SK-N-SH (cell line): ENCODE measurements around the gene TRAF2. TPM values are rescaled to one million over a fixed set of nuclear protein-coding genes. Genes with fewer than 3 reads are reported as not detected.

ENCODE experiments used
- CTCF ChIA-PET: fragments of 300-600, 350-600 bp; formaldehyde crosslinking; extraction: SDS; loops from one replicate; lab custom pipeline; 2021; lab: Yijun Ruan, JAX
- POLR2A ChIA-PET: fragments of 350-600 bp; sonication (Branson Sonifier 250); formaldehyde crosslinking; extraction: SDS; loops from one replicate; lab custom pipeline; 2020; ENCODE audit warnings: antibody characterized with exemption, inconsistent platforms; lab: Yijun Ruan, JAX
- DNase-seq: peaks from one replicate; pipeline ENCODE4 v3.0.0; 2012
- H2AFZ ChIP-seq: fragments of 200-600 bp; sonication (generic); 2 replicates; pipeline ENCODE4 v1.8.1; 2016; ENCODE audit warnings: antibody characterized with exemption, mild to moderate bottlenecking, low read depth
- H3F3A ChIP-seq: fragments of 200-600 bp; sonication (generic); replicated peaks from 2 replicates; pipeline ENCODE3; 2016; ENCODE audit warnings: antibody characterized with exemption, mild to moderate bottlenecking; ENCODE audit not compliant: insufficient read depth
- H3K27ac ChIP-seq, 2 experiments: fragments of 200-500 bp in 1 of 2; fragments of 200-600 bp in 1 of 2; sonication (Bioruptor generic) in 1 of 2; sonication (generic), shearing (Covaris generic) in 1 of 2; 2 replicates each; pipeline versions ENCODE4 v1.5.1 to v1.6.1; 2014 to 2016; ENCODE audit warnings: low read depth in 2 of 2, inconsistent platforms in 1 of 2, low read length in 1 of 2, mild to moderate bottlenecking in 1 of 2, mixed read lengths in 1 of 2
- H3K27me3 ChIP-seq: fragments of 200-600 bp; sonication (generic), shearing (Covaris generic); 2 replicates; pipeline ENCODE4 v1.6.1; 2016; ENCODE audit warnings: mixed run types; ENCODE audit not compliant: insufficient read depth
- H3K36me3 ChIP-seq, 2 experiments: fragments of 200-500 bp in 1 of 2; fragments of 200-600 bp in 1 of 2; sonication (Bioruptor generic) in 1 of 2; sonication (generic) in 1 of 2; replicated peaks in 1 of 2; 2 replicates each; pipeline versions ENCODE3 to v1.5.1; 2014 to 2016; ENCODE audit warnings: low read length in 1 of 2, mild to moderate bottlenecking in 1 of 2; ENCODE audit not compliant: insufficient read depth in 2 of 2, control insufficient read depth in 1 of 2
- H3K4me1 ChIP-seq, 2 experiments: fragments of 200-500 bp in 1 of 2; fragments of 200-600 bp in 1 of 2; sonication (Bioruptor generic) in 1 of 2; sonication (generic), shearing (Covaris generic) in 1 of 2; 2 replicates each; pipeline versions ENCODE4 v1.5.1 to v1.6.1; 2014 to 2016; ENCODE audit warnings: low read depth in 1 of 2, low read length in 1 of 2, mixed run types in 1 of 2; ENCODE audit not compliant: insufficient read depth in 2 of 2, control insufficient read depth in 1 of 2
- H3K4me2 ChIP-seq: fragments of 200-600 bp; sonication (generic), shearing (Covaris generic); 2 replicates; pipeline ENCODE4 v1.6.1; 2017; ENCODE audit warnings: mixed run types
- H3K4me3 ChIP-seq, 2 experiments: fragments of 200-500 bp in 1 of 2; fragments of 200-600 bp in 1 of 2; sonication (Bioruptor generic) in 1 of 2; sonication (generic), shearing (Covaris generic) in 1 of 2; 2 replicates each; pipeline versions ENCODE4 v1.5.1 to v1.8.1; 2014 to 2016; ENCODE audit warnings: low read depth in 2 of 2, inconsistent platforms in 1 of 2, low read length in 1 of 2, mild to moderate bottlenecking in 1 of 2, mixed read lengths in 1 of 2, moderate library complexity in 1 of 2
- H3K79me2 ChIP-seq: fragments of 200-600 bp; sonication (generic); 2 replicates; pipeline ENCODE4 v1.8.1; 2017; ENCODE audit warnings: mild to moderate bottlenecking; ENCODE audit not compliant: insufficient read depth
- H3K9ac ChIP-seq: fragments of 200-600 bp; sonication (generic); 2 replicates; pipeline ENCODE4 v1.6.1; 2017; ENCODE audit warnings: mixed run types
- H3K9me2 ChIP-seq: fragments of 200-600 bp; sonication (generic); 2 replicates; pipeline ENCODE4 v1.6.1; 2017; ENCODE audit warnings: mixed run types
- H3K9me3 ChIP-seq: fragments of 200-600 bp; sonication (generic); 2 replicates; pipeline ENCODE4 v1.6.1; 2017; ENCODE audit warnings: mixed run types, mild to moderate bottlenecking, moderate library complexity
- H4K20me1 ChIP-seq: fragments of 200-600 bp; sonication (generic); 2 replicates; pipeline ENCODE4 v1.6.1; 2017; ENCODE audit warnings: mild to moderate bottlenecking, mixed run types; ENCODE audit not compliant: insufficient read depth
- CHD2 ChIP-seq: fragments of 150-350 bp; IDR thresholded peaks from 2 replicates; pipeline ENCODE4 v1.6.1; 2018; ENCODE audit warnings: low read length; ENCODE audit not compliant: partially characterized antibody
- ELF1 ChIP-seq: IDR thresholded peaks from 2 replicates; pipeline ENCODE4 v1.4.0; 2012
- EP300 ChIP-seq, 2 experiments: IDR thresholded peaks; 2 replicates each; pipeline versions ENCODE4 v1.4.0 to v1.6.1; 2012; ENCODE audit warnings: borderline replicate concordance in 1 of 2, low read depth in 1 of 2, low read length in 1 of 2
- EZH2phosphoT487 ChIP-seq: fragments of 200-600 bp; sonication (generic); IDR thresholded peaks from 2 replicates; pipeline ENCODE4 v1.6.1; 2017; ENCODE audit warnings: low read depth, mixed run types, mild to moderate bottlenecking, antibody characterized with exemption, moderate library complexity, borderline replicate concordance
- FOSL2 ChIP-seq: IDR thresholded peaks from 2 replicates; pipeline ENCODE4 v1.4.0; 2012; ENCODE audit warnings: low read depth, mild to moderate bottlenecking, moderate library complexity, borderline replicate concordance
- FOXM1 ChIP-seq: IDR thresholded peaks from 2 replicates; pipeline ENCODE4 v1.4.0; 2012; ENCODE audit warnings: low read depth, mild to moderate bottlenecking
- MEF2A ChIP-seq: IDR thresholded peaks from 2 replicates; pipeline ENCODE4 v1.4.0; 2012; ENCODE audit warnings: low read depth, borderline replicate concordance
- NFIC ChIP-seq: IDR thresholded peaks from 2 replicates; pipeline ENCODE4 v1.4.0; 2012; ENCODE audit warnings: borderline replicate concordance
- RAD21 ChIP-seq: IDR thresholded peaks from 2 replicates; pipeline ENCODE4 v1.6.1; 2012; ENCODE audit warnings: mild to moderate bottlenecking, low read length
- RCOR1 ChIP-seq: fragments of 150-350 bp; IDR thresholded peaks from 2 replicates; pipeline ENCODE4 v1.6.1; 2017; ENCODE audit warnings: antibody characterized with exemption, low read length
- RXRA ChIP-seq: IDR thresholded peaks from 2 replicates; pipeline ENCODE4 v1.4.0; 2012; ENCODE audit warnings: low read depth, mild to moderate bottlenecking, borderline replicate concordance
- SIN3A ChIP-seq: IDR thresholded peaks from 2 replicates; pipeline ENCODE4 v1.6.1; 2012; ENCODE audit warnings: low read depth, mild to moderate bottlenecking, low read length, moderate library complexity, borderline replicate concordance
- SMC3 ChIP-seq: IDR thresholded peaks from 2 replicates; pipeline ENCODE4 v1.6.1; 2012; ENCODE audit warnings: low read depth, low read length, improper control_type of control experiment
- TAF1 ChIP-seq: IDR thresholded peaks from 2 replicates; pipeline ENCODE4 v1.6.1; 2012; ENCODE audit warnings: low read depth, mild to moderate bottlenecking, low read length, moderate library complexity, borderline replicate concordance
- TCF12 ChIP-seq: IDR thresholded peaks from 2 replicates; pipeline ENCODE4 v1.4.0; 2012
- YY1 ChIP-seq: IDR thresholded peaks from 2 replicates; pipeline ENCODE4 v1.4.0; 2012; ENCODE audit warnings: low read depth, mild to moderate bottlenecking
- WGBS: methylation state at CpG from one replicate; pipeline ENCODE4 v1.1.6; 2017; ENCODE audit warnings: low lambda C conversion rate; 5-methylcytosine and 5-hydroxymethylcytosine counted together
- polyA plus RNA-seq, 3 experiments: library from polyadenylated mRNA; depleted of rRNA; stranded (reverse); fragments of >200 nt; gene quantifications; 2 replicates each; pipeline ENCODE4 v1.2.3, GENCODE V29; 2012
- TF ChIP-seq, protein P1 (sequence below): IDR thresholded peaks from 2 replicates; pipeline ENCODE4 v1.6.1; 2012; ENCODE audit warnings: mild to moderate bottlenecking, low read depth, low read length, moderate library complexity
- TF ChIP-seq, protein P2 (sequence below): IDR thresholded peaks from 2 replicates; pipeline ENCODE4 v1.4.0; 2012; ENCODE audit warnings: low read depth, borderline replicate concordance

TRAF2 gene
- polyA plus RNA-seq, 1 of the 3 experiments (the other 2 are of a cell fraction): 15.4 TPM

DNA sequence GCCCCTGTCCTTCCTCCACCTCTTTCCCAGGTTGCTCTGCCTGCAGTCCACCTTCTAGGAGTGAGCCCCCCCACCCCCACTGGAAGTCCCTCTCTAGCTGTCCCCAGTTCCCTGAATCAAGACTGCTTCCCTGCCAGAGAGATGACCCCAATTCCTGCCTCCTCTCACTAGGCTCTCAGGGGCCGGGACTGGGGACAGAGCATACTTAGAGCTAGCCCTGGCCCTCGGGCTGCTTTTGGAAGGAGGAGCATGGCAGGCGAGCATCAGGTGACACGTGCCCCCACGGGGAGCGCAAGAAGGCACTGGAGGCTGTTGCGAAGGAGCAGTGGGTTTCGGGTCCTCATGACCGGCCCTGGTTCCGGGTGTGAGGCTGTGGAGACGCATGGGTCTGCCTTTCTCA, 9.7 kb downstream of the TRAF2 start:
- peaks cover 0 to 2% of the 10 kb centered on the region in 2 experiments; a peak in 1 of 4 replicates for H3K4me1 ChIP-seq
- H3K9ac ChIP-seq: no peak overlapping the region
- H3K4me3 ChIP-seq: no peak overlapping the region
- POLR2A ChIA-PET: no interaction called here
- peaks cover 9 to 18% of the 10 kb centered on the region in 2 experiments for H3K36me3 ChIP-seq
- peaks cover 69% of the 10 kb centered on the region for H3K79me2 ChIP-seq
- 83% methylated on average over 11 of the region's 11 CpGs for WGBS
- peaks cover 14% of the 10 kb centered on the region for H3F3A ChIP-seq
- H2AFZ ChIP-seq: no peak overlapping the region
- CTCF ChIA-PET: no interaction called here
- DNase-seq: no peak
- TF ChIP-seq NFIC (no peak), ELF1 (no peak), EP300 (IDR thresholded peaks at IDR 0.05; ENCODE audit: borderline replicate concordance in 1 of 2, low read depth in 1 of 2, low read length in 1 of 2) (no peak), CHD2 (no peak), MEF2A (no peak), FOXM1 (no peak), RXRA (no peak), SMC3 (no peak), RAD21 (no peak), RCOR1 (no peak), TCF12 (no peak), TAF1 (no peak), YY1 (no peak), SIN3A (no peak), EZH2phosphoT487 (no peak), FOSL2 (no peak)
- TF ChIP-seq, protein P1, sequence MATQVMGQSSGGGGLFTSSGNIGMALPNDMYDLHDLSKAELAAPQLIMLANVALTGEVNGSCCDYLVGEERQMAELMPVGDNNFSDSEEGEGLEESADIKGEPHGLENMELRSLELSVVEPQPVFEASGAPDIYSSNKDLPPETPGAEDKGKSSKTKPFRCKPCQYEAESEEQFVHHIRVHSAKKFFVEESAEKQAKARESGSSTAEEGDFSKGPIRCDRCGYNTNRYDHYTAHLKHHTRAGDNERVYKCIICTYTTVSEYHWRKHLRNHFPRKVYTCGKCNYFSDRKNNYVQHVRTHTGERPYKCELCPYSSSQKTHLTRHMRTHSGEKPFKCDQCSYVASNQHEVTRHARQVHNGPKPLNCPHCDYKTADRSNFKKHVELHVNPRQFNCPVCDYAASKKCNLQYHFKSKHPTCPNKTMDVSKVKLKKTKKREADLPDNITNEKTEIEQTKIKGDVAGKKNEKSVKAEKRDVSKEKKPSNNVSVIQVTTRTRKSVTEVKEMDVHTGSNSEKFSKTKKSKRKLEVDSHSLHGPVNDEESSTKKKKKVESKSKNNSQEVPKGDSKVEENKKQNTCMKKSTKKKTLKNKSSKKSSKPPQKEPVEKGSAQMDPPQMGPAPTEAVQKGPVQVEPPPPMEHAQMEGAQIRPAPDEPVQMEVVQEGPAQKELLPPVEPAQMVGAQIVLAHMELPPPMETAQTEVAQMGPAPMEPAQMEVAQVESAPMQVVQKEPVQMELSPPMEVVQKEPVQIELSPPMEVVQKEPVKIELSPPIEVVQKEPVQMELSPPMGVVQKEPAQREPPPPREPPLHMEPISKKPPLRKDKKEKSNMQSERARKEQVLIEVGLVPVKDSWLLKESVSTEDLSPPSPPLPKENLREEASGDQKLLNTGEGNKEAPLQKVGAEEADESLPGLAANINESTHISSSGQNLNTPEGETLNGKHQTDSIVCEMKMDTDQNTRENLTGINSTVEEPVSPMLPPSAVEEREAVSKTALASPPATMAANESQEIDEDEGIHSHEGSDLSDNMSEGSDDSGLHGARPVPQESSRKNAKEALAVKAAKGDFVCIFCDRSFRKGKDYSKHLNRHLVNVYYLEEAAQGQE: no peak
- TF ChIP-seq, protein P2, sequence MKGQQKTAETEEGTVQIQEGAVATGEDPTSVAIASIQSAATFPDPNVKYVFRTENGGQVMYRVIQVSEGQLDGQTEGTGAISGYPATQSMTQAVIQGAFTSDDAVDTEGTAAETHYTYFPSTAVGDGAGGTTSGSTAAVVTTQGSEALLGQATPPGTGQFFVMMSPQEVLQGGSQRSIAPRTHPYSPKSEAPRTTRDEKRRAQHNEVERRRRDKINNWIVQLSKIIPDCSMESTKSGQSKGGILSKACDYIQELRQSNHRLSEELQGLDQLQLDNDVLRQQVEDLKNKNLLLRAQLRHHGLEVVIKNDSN: no peak
- no peaks in the 10 kb centered on the region for H3K9me3 ChIP-seq
- H3K27me3 ChIP-seq: no peaks in the 10 kb centered on the region
- no peaks in the 10 kb centered on the region for H3K9me2 ChIP-seq
- no peak overlapping the region for H3K4me2 ChIP-seq
- no peak overlapping the region for H3K27ac ChIP-seq
- H4K20me1 ChIP-seq: 0 out of 2 replicates have a peak, but pooled peaks cover 3% of the 10 kb centered on the region
